Measurements from ENCODE around the gene STUM.

STUM gene

DNA sequence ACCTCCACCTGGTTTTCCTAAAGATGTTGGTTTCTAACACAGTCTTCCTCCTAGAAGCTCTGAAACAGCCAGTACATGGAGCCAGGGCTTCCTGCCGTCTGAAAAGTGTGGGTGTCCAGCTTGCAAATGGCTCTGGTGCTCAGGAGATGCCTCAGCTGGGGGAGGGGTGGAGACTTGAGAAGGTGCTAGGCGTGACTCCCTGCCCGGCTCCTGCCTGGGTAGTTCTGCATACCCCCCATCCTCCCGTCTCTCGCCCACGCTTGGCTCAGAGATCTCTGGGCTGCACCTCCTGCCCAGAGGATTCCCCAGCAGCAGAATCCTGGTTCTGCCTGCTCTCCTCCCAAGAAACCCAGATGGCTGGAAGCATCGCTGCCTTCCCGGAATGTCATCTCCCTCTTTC, 16.9 kb downstream of the STUM start:
- DNase-seq, result no peak

DNA sequence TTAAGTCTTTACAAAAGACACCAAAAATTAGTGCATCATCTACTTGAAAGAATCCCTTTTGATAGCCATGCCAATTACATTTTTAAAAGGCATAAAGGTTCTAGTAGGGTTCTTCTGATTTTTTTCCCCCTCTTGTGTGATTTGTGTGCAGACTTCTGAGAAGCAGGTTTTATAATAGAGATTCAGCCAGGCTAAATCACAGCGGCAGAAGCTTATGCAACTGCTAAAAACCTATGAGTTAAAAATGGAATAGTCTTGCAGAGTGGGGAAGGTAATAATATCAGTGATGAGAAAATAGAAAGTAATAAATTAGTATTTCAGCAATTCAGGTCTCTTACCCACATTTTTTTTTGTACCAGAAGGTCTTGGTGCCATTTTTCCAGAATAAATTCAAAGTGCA, 17.7 kb downstream of the STUM start:
- DNase-seq, result no peak

DNA sequence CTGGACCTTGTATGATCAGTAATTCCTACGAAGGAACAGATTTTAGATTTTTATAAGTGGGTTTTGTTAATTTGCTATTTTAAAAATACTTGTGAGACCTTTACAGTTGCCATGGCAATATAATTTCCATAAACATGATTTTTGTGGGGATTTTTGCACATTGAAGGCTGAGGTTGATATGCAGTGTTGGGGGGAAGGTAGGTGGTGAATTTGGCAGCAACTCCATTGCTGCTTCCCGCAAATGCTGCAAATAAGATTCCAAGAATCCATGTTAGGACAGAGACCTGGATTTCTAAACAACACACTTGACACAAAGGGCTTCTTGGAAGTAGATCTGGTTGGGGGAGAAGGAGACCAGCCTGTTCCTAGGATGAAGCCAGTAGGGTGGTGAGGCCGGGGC, 18.2 kb downstream of the STUM start:
- DNase-seq, result no peak

DNA sequence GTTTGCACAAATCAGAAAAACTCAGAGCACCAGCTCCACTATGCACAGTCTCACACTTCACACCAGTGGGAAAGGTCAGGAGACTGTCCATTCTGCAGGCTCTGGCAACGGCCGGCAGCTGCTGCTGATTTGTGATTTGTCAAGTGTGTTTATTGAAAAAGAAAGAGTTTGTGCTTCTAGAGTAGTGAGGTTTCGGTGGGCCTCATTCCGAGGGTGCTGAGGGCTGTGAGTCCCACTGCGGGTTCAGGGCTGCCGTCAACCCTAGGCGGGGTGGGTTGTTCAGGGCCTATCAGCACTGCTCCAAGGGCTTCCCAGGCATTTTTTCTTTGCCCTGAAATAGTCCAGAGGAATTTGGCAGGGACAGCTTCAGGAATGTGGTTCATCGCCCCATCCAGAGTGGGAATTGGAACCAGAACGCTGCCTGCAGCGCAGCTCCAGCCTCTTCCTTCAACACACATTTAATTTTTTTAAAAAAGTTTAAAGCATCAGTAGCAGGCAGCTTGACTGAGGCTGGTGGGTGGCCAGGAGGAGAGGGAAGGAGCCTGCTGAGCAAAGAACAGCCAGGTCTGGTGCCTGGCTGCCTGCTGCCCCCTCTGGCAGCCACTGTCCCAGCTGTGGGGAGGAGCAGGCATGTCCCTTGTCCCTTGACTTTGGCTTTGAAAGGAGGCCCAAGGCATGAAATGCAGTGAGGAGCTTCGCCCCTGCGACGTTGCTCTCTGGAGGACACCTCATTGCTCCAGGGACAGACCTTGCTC, 19.7 kb downstream of the STUM start:
- DNase-seq, result no peak

DNA sequence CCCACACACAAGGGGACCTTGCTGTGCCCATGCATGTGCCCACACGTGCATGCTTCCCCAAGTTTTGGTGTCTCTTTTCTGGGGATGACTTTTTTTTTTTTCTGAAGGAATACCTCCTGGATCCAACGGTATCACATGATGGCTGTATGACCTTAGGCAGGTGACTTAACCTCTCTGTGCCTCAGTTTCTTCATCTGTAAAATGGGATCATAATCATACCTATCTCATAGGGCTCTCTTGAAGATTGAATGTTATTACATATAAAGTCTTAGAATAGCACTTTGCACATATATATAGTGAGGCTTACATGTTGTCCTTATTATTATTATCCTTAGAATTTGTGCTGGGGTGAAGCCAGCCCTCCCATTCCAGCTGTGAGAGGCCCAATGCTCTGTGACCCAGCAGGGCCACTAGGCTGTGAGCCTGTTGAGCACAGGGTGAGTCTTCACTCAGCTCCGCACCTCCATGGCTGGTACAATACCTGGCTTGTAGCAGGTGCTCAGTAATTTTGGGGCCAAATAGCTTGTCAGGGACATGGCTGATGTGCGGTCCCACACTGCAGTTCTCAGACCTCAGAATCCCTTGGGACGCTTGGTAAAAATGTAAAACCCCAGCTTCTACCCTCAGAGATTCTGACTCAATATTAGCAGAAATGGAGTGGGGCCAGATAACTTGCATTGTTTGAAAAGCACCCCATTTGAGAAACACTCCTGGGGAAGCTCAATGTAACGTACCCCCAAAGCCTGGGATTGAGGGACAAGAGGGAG, 20.6 kb downstream of the STUM start:
- DNase-seq, result no peak

DNA sequence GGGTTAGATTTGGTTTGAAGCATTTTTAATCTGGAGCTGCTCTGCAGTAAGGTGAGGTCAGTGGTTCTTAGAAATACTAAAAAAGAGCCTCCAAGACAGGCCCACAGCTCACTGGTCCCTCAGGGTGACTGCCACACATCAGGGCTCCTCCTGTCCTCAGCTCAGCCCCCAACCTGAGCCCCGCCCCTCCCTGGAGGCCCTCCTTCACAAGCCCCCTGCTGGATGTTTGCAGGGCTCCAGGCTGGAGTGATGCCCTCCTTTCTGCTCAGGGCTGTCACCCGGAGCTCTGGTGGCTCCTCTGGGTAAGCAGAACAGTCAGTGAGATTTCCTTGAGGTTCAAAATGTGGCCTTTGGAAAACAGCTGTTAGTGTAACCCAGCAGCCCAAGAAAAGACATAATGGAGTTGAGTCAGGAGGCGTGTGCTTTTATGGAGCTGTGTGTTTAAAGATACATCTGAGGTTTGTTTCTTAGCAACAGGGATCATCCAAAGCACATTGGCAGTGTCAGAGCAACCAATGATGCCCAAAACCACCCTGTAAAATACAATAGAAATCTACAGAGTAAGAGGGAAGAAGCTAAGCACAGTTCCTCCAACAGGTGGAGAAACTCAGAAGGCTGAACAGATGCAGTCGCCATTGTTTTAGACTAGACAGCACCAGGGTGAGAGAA, 21.4 kb downstream of the STUM start:
- no peak for DNase-seq

DNA sequence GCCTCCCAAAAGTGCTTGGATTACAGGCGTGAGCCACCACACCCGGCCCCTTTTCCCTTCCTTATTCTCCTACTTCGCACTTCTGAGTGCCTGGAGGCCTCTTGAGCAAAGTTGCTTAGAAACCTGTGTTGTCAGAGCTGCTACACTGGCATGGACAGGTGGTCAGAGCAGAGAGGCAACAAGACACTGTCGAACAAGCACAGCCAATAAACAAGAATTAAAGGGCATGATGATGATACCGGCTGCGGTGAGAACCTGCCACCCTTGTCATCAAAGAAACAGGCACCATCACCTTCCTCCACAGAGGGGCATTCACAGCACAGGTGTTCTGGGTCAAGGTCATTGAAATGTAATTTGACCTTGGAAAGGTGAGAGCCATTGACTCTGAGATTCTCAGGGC, 23.3 kb downstream of the STUM start:
- DNase-seq, result no peak

DNA sequence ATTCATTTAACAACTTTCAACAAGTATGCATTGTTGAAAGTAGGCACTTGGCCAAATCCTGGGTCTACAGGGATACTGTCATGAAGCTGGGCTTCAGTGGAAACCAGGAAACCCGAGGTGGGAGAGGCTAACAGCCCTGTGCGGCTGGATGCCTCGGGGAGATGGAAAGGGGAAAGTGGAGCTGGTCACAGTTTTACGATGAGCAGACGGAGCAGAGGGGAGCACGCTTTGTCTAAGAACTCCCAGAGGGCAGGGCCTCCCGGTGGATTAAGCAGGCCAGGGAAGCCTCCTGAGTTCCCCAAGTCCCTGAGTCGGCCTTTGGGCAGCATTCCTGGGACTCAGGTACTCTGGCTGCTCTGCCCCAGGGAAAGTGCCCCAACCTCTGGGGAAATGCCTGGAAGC, 23.8 kb downstream of the STUM start:
- DNase-seq, result no peak

DNA sequence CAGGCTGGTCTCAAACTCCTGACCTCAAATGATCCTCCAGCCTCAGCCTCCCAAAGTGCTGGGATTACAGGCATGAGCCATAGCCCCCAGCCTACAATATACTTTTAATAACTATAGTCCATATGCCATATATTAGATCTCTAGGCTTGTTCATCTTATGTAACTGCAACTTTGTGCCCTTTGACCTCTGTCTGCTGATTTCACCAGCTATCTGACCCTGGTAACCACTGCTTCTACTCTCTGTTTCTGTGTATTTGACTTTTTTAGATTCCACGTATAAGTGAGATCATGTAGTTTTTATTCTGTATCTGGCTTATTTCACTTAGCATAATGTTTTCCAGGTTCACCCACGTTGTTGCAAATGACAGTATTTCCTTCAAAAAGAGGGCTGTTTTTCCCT, 25.5 kb downstream of the STUM start:
- no peak for DNase-seq

DNA sequence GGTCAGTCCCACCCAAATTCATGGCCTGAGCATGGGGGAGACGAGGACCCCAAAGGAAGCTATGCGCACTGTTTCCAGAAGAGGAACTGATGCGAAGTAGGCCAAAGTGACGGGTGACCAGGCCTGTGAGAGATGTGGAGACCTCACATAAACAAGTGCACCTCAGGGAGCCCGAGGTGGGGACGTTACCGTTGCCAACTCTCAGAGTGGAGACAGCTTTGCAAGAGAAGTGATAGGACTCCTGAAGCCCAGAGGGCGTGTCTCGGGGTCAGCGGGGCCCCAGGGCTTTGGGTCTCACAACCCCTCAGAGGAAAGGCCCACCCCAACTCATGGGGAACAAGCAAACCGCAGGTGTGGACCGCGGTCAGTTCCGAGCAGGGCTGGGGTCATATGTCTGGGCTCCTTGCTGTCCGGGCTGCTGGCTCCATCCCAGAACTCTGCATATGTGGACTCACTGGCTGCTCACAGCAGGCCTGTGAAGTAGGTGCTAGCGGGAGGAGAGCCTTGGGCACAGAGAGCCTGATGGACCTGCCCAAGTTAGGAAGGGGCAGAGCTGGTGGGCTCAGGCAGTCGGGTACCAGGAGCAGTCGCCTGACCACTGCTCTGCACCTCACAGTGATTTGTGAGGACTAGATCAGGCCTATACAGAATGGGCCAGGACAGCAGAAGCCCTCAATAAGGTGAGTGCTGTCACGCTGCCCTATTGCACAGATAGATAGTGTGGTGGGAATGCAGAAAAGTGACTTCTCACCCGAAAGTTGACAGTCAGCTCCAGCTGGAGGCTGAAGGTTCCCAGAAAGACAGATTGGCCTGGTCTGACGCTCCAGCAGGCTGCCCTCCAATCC, 26.2 kb downstream of the STUM start:
- DNase-seq, result no peak

DNA sequence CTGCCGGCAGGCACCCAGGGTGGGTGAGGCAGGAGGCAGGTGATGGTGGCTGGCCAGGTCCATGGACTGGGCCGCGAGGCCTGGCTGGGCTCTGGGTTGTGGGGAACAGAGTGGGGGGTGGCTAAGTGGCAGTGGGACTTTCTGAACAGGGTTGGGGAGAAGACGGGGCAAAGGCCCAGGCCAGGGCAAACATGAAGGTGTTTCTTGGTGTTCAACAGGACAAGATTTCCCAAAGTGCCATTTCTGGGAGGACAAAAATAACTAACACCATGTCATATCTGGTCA, 26.8 kb downstream of the STUM start:
- DNase-seq, result no peak

DNA sequence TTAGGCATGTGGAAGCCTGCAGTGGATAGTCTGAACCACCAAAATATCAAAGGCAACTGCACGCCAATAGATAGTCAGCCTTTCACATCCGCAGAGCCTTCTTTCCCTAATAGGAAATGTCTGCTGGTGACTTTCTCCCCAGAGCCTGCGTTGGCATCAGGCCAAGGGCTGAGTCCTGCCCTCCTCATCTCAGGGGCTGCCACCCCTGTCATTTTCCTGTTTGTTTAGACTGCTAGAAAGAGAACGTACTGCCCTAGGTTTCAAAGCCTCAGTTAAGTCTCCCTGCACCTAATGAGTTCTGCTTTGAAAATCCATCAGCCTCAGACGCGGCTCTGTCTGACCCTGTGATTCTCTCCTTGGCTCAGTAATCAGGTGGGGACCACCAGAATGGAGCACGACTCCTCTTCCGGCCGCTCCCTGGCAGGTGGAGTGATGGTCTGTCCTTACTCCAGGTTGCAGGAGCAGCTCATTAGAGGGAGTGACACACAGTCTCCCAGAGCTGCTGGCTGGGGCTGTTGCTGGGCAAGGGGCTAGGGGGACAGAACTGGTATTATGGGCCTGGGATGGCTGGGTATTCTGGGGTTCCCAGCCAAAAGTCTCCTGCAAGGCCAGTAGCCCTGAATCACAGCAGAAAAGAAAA, 27.3 kb downstream of the STUM start:
- no peak for DNase-seq

DNA sequence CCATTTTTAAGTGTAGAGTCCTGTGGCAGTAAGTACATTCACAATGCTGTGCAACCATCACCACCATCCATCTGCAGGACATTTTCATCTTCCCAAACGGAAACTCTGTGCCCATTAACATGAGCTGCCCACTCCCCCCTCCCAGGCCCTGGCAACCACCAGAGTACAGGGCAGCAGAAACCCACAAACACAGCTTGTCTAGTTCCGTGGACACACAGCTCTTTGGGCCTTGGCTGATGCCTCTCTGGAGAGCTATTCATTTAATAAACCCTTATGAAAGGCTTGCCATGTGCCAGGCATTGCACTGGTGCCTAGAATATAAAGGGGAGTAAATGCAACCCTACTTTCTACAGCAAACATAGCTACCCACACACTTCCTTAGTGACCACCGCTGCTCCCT, 28.0 kb downstream of the STUM start:
- DNase-seq, result no peak

DNA sequence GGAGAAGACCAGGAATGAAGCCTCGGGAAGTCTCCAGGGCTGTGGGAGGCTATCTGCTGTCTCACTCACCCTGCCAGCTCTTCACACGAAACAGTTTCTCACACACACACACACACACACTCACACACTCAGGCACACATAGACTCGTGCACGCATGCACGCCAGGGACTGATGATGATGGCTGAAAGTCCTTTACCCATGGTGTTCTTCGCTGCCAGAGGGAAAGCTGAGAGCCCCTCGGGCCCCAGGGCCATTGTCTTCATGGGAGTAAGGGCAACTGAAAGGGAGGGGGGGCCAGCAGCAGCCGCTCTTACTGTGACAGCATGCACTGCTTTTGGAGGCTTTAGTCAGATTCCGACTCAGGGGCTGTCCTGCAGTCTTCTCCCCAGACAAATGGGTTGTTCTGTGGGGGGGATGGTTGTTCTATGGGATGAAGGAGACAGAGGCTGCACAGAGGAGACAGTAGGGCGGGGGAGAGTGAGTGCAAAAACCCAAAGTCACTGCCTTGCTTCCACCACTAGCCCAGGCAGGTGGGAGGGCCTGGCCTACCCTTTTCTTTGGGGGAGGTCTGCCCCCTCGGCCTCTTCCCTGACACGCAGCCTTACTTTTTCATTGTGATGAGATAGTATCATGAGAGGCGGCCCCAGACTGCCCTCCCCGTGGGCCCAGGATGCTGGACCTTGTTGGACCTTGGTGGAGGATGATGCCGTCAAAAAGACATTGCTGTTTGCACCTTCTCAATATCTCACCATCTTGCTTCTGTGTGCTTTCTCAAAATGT, 29.0 kb downstream of the STUM start:
- DNase-seq, result no peak

DNA sequence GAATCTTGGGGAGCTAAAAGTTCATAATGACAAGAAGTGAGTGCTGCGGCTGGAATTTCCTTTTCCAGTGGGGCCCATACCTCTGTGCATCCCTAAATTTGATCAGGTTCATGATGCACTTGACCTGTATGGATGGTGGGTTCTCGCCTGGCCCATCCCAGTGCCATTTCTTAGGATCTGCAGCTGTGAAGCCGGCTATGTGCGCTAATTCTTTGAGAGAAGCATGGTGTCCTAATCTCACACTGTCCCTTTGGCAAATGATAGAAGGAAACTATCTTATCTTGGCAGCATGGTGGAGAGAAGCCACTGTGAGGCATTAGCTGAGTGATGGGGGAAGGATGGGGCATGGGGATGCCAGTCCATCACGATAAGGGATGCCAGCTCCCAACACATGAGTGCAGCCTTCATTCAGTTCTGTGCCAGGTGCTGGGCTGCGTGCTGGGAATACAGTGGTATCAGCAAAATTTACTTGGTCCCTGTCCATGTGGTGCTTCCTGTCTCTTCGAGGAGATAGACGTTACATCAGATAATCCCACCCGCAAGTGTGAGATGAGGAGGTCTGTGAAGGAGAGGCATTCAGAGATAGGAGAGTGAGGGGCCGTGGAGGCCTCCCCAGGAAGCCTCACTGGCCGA, 30.5 kb downstream of the STUM start:
- DNase-seq, result no peak

DNA sequence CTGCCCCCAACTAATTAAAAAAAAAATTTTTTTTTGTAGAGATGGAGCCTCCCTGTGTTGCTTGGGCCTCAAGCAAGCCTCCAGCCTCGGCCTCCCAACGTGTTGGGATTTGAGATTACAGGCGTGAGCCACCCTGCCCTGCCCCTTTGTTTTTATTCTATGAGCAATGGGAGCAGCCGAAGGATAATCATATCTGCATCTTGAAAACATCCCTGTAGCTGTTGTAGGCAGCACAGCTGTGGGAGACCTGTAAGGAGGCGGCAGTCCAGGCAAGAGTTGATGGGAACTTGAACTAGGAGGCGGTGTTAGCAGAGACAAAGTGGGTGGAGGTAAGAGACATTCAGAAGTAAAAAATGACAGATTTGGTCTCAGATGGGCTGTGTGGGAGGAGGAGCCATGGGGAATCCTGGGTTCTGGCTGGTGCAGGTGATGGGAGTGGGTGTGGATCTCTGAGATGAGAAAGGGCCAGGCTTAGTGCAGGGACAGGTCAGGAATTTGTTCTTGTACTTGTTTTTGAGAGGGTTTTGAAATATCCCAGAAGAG, 31.3 kb downstream of the STUM start:
- DNase-seq, result no peak

DNA sequence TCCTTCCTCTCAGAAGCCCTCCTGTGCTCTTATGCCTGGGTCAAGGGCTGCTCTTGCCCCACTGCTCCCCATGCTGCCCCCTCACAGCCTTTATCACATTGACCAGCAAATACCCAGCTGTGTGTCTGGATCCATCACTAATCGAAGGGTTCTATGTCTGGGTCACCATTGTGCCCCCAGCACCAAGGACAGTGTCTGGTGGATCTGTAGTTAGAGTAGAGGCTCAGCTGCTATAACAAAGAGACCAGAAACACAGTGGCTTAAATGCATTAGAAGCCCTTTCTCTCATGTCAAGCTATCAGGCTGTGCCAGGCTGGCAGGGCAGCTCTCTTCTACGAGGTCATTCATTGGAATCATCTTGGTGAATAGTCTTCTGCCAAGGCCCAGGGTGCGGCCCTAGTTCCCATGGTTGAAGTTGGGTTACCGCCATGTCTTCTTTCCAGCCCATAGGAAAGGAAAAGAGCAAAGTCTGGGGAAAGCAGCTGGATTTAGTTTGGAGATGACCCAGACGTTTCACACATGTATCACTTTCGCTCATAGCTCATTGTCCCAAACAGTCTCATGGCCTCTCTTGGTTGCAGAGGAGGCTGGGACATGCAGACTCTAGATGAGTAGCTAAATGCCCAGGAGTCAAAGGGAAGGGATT, 32.2 kb downstream of the STUM start:
- DNase-seq, result no peak

DNA sequence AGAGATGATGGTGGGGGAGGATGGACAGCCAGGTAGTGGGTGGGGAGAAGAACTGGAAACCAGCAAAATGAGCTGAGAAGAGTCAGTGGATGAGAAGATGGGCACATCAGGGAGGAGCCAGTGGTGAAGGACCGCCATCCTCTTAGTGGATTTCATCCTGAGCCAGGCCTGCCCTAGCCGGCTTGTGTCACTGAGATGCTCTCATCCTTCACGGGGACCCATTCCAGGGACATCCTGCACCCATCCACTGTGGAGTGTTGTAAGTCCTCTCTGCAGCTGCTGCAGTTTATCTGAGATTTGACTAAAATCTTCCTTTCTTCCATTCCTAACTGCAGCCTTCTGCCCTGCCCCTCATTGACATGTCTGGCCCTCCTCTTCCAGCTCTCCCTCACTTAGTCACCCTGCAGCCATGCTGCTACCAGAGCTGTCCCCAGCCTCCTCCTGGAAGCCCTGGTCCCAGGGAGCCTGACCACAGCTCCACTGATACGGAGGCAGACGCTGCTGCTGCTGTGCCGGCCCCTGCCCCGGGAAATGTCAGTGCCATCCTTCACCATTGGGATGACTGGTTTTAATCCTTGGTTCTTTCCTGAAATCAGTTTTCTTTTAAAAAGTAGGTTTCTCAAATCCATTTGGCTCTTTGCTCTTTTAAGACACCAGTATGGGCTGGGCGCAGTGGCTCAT, 33.2 kb downstream of the STUM start:
- DNase-seq, result no peak

DNA sequence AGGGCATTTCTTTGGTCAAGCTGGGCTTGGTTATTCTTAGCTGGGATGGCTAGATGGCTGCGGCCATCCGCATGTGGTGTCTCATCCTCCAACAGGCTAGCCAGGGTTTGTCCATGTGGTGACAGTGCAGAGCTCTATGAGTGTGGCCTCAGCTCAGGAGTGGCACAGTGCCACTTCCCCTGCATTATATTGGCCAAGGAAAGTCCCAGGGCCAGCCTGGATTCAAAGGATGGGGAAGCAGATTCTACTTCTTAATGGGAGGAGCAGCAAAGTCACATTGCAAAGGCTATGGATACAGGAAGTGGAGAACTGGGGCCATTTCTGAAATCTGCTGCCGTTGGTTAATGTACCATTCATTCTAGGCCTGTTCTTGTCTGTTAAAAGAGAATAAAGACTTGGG, 34.4 kb downstream of the STUM start:
- DNase-seq, result no peak

DNA sequence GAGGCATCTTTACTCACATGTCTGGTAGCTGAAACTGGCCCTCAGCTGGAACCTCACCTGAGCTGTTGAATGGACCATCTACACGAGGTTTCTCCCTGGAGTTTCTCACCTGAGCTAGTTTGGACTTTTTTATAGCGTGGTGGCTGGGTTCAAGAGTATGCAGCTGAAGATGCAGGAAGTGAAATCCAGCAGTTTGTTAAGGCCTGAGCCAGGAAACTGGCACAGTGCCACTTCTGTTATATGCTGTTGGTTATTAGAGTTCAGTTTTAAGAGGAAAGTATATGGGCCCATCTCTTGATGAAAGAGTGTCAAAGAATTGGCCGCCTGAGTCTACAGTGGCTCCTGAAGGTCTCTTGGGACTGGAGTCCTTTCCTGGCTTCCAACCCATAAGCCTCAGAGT, 35.6 kb downstream of the STUM start:
- DNase-seq, result no peak
